GM21360 (cell line): ENCODE measurements around the gene LDLR.
"Not testable (repeated sequence)": the region's sequence is repeated elsewhere in the genome, so short reads cannot be mapped to it uniquely, and the experiment has no call there.

ENCODE experiments used
- ATAC-seq: cut with Tn5 transposase; IDR thresholded peaks from one replicate; pipeline ENCODE4 v1.9.1; 2021; ENCODE audit warnings: mild to moderate bottlenecking, moderate library complexity; ENCODE audit not compliant: unreplicated experiment

Gene LDLR

DNA sequence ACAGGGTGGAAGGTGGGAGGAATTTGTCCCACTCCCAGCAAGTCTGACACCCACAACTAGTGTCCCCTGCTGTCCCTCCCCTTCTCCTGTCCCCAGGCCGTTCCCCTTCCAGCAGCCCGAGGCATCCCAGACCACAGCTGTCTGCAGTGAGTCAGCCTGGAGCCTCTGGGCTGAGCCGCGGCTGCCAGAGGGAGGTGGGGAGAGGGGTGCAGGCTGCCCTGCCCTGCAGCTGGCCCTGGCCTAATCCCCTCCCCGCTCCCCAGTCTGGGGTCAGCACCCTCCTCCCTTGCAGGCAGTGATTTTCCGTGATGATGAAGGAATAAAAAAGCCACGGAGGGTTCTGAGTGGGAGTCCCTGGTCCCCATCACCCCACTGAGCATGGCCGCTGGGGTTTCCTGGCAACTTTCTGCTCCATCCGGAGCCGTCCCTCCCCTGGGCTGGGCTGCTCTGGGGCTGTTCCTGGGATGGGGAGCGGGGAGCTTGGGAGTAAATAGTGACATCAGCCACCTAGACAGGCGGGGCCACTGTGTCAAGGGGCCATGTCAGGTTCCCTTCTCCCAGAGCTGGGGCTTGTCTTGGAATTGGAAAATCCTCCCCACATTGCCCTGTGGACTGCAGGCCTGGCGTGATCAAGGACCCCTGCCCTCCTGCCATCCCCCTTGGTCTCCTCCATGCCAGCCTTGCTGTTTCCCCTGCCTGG lies 49.5 kb downstream of the LDLR start:
- ATAC-seq = no peak

- not testable (repeated sequence) for ATAC-seq
These were observed 50.8 kb downstream of the LDLR start for GRCh38 chr19:11140023-11140538.

GRCh38 chr19:11140896-11141295 lies 51.6 kb downstream of the LDLR start:
- no peak for ATAC-seq

- ATAC-seq = no peak
These were observed 52.8 kb downstream of the LDLR start for GRCh38 chr19:11141937-11142527.

DNA sequence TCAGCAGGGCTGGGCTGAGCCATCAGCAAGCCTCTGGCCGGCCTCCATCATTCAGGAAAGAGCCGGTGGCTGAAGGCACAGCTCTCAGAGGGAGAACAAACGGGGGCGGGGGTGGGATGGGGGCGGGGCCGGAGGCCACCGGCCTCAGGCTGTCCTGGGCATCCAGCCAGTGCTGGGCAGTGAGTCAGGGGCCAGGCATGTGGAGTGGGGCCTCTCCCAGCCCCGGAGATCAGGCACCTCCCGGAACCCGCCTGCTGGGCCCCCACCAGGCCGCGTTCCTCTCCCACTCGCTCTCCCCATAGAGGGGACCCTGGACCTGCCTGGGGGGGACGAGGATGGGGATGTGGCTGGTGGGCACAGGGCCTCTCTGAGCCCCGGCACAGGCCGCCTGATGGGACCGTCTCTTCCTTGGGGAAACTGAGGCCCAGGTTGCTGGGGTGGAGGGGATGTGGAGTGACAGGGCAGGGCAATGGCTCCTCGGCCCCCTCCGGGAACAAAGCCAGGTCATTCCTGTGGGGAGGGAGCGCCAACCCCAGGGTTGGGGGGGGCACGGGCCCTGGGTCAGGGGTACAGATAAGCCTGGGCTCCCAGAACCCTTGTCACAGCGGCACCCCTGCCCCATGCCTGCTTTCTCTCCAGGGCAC lies 53.4 kb downstream of the LDLR start:
- ATAC-seq = no peak

DNA sequence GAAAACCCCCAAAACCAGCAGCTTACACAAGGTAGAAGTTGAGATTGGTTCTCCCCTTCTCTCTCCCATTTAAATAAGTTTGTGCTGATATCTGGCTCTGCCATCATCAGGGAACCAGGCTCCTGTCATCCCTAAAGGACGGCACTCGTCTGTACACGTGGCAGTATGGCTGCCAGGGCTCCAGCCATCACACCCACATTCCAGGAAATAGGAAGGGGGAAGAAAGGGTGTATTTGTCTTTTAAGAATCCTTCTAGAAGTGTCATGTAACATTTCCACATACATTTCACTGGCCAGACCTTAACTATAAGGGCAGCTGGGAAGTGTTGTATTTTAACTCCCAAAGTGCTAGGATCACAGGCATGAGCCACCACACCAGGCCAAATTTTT lies 56.3 kb downstream of the LDLR start:
- no peak for ATAC-seq

DNA sequence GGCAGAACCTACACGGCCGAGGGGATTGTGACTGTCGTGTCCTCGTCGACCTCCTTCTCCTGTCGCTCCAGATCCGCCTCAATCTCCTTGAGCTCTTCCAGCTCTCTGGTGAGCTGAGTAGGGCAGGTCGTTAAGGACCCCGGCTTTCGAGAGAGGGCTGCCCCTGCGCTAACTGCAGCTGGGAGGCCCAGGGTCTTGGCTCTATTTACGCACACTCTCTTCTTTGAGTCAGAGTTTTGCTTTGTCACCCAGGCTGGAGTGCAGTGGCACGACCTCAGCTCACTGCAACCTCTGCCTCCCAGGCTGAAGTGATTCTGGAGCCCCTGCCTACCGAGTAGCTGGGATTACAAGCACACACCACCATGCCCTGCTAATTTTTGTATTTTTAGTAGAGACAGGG lies 58.7 kb downstream of the LDLR start:
- no peak for ATAC-seq

DNA sequence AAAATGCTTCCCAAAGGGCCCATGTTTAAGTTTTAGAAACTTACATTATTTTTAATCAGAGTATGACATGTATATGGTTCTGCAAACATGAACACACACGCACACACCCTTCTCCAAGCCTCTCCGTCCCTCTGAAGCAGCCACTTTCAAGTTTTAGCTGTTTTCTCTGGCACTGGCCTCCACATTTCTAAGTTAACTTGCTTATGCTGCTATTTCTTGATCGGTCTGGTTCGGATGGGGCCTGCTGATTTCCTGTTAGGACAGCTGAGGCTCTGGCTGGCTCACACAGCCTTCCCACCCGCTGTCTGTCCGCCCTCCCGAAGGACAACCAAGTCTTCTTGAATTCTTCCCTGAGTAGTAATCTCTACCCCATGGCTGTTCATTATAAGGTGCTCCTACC lies 61.9 kb downstream of the LDLR start:
- no peak for ATAC-seq

DNA sequence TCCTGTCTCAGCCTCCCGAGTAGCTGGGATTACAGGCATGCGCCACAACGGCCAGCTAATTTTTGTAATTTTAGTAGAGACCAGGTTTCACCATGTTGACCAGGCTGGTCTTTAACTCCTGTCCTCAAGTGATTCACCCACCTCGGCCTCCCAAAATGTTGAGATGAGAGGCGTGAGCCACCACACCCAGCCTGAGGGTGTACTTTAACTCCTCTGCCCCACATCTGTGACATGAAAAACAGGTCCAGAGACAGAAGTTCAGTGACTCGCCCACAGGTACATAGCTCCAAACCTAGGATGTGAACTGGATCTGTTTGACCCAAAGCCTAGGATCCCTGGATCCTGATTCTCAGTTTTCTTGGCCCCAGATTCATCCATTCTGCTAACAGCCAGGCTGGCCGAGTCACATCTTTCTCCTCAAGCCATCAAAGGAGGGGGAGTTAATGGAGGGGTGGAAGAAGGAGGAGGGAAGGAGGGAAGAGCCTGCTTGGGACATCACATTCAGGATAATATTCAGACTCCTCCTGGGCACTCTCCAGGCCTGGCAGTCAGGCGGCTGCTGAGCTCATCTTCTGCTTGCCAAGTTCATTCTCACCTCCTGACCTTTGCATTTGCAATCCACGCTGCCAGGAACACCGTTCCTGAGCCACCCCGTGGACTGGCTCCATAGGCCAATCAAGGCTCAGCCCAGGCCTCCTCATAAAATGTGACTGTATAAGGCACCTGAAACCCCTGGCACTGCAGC lies 63.2 kb downstream of the LDLR start:
- ATAC-seq = no peak

DNA sequence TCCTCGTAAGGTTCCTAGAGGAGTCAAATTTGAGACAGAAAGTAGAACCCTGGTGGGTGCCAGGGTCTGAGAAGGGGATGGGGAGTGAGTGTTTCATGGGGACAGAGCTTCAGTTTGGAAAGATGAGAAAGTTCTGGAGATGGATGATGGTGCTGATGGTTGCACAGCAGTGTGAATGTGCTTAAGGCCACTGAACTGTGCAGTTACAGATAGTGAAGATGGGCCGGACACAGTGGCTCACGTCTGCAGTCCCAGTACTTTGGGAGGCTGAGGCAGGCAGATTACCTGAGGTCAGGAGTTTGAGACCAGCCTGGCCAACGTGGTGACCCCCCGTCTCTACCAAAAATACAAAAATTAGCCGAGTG lies 65.4 kb downstream of the LDLR start:
- ATAC-seq = no peak

DNA sequence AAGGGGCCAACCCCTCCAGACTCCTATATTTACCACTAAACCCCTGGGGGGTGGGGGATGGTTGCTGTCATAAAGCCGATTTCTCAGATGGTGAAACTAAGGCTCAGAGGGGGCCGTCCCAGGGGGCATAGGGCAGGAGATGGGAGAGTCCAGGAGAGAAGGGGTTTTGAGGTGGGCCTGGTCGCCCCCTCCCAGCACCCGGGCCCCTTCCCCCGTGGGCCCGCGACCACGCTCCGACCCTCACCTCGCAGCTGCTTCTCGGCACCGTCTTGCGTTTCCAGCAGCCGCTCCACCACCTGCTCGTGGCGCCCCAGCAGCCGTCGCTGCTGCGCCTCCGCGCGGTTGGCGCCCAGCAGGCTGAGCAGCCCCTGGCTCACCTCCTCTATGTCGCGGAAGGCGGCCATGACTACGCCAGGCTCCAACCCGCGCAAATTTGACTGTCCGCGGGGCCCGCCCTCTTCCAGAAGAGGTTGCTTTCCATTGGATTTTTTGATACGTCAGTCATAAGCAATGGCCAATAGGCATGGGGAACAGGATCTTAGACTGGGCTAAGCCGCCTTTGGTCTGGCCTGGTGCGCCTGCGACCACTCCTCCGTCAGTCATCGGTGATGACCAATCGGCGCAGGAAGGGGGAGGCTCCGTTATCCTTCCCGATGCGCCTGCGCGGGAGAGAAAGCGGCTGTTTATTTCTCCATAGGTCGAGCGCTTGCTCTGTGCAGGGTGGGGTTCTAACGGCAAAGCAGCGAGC lies 66.3 kb downstream of the LDLR start, which contains the start of gene SPC24:
TSS of gene SPC24 (minus strand) at position 410 of the 748 bp plus-strand sequence. CDS start at position 404, 6 bp downstream.
- ATAC-seq = peak; percentile 89

DNA sequence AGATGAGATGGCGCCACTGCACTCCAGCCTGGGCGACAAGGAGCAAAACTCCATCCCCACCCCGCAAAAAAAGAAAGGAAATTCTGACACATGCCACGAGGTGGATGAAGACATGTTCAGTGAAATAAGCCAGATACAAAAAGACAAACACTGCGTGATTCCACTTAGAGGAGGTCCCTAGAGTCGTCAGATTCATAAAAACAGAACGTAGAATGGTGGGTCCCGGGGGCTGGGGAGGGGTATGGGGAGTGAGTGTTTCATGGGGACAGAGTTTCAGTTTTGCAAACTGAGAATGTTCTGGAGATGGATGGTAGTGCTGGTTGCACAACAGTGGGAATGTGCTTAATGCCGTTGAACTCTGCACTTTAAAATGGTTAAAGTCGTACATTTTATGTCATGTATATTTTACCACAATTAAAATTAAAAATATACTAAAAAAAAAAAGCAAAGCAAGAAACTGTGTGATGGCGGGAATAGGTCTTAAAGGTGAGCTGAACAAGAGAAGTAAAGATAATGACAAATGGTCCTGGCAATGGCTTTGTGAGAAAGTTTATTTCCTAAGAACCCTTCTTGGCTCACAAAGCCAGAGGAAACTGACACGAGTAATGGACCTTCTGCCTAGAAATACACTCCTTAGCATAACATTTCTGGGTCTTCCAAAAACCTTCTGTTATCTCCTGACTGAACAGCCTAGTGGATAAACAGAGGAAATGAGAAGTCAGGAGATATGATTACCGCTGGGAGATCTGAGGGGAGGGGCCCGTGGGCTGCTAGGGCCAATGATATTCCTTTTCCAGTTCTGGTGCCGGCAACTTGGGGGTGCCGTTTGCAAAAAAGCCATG lies 70.6 kb downstream of the LDLR start:
- no peak for ATAC-seq

DNA sequence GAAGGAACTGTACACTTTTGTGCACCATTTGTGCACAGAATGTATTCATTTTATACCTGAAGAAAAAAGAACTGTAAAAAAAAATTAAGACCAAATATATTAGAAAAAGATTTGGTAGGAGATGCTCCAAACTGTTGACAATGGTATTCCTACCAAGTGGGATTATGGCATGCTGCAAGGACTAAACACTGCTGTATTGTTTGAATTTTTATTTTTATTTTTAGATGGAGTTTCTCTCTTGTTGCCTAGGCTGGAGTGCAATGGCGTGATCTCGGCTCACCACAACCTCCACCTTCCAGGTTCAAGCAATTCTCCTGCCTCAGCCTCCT lies 71.1 kb downstream of the LDLR start:
- ATAC-seq = not testable (repeated sequence)

DNA sequence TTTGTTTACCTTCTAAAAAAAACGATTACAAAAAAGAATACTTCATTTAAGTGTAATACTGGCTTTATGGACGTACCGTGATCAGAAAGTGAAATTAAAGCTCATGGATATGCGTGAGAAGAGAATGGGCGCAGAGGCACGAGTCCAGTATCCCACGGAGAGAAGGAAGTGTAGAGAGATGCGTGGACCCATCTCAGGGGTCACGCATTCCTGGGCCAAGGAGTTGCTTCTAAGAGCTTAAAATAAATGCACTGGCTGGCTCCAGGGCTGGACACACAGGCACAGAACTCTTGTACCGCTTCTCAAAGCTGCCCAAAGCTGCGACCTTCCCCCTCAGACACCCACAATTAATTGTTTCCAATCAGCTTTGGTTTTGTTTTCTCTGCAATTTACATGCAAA lies 75.0 kb downstream of the LDLR start:
- no peak for ATAC-seq

DNA sequence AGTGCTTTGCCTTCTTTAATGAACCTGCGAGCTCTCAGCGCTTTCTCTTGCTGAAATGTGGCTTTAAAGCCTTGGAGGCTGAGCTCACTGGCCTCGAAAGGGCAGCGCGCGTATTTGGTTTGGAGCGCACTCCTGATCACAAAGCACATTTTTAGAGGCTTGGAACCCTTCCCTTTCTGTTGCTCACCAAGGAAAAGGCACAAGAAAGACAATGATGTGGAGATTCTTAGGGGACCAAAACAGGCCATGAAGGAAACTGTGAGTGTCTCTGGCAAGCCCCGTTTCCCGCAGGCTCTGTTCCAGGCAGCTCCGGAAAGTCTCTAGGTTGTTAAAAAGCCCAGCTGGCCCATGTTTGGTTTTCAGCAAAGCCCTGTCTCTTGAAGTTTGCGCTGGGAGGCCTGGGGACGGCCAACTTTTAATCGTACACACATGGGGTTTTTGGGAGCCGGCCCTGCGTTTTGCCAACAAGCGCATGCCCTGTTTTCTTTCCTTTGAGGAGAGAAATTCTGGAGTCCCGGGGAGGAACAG lies 75.7 kb downstream of the LDLR start:
- no peak for ATAC-seq

DNA sequence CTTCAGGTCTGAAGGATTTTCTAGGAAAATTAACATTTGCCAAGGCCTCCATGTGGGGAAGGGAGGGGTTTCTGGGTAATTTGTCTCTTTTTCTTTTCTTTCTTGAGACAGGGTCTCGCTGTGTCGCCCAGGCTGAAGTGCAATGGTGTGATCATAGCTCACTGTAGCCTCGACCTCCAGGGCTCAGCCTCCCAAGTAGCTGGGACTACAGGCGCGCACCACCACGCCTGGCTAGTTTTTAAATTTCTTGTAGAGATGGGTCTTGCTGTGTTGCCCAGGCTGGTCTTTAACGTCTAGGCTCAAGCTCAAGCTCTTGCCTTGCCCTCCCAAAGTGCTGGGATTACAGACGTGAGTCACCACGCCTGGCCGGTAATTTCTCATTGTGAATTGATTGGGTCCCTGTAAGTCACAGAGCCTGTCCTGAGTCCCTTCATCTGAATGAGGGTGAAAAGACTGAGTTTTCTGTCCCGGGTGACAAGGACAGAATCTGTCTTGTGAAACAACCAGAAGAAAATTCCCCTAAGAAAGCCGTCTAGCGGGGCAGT lies 76.3 kb downstream of the LDLR start:
- no peak for ATAC-seq

DNA sequence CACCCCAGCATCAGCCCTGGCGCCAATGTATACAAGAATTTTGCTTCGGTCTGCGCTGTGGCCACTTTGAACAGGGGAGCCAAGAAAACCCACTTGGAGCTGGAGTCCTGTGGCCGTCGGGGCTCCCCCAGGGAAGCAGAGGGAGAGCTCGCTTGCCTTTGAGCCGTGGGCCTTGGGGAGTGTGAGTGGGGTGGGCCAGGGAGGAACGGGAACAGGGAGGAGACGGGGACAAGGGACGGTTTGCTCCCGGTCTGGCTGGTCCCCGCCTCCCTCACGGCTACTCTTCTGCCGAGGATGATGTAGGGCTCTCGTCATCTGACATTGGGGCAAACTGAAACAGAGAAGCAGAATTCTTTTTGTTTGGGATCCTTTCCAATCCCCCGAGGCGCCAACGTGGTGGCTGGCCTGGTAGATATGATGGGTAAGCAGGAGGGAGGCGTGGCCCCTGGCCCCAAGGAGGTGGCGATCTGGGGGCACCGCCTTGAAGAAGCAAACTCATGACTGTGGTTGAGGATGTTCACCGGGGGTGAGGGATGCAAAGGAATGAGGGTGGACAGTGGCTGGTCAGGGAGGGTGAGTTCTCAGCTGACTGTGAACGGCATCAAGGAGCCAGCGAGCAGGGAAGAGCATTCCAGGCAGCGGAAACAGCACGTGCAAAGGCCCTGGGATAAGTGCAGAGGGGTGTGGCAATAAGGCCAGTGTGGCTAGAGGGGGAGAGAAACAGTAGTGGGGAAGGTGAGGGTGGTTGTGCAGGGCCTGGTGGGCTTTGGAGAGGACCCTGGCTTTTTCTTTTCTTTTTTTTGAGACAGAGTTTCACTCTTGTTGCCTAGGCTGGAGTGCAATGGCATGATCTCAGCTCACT lies 77.2 kb downstream of the LDLR start:
- ATAC-seq = no peak

GRCh38 chr19:11168568-11168967 lies 79.3 kb downstream of the LDLR start:
- ATAC-seq = no peak
